Vagina (tissue), 2 donors: ENCODE results near the gene NAA15. TPM values are rescaled to one million over a fixed set of nuclear protein-coding genes. Genes with fewer than 3 reads are reported as not detected.

ENCODE experiments used
- DNase-seq, 2 donors: peaks; one replicate each; pipeline ENCODE4 v3.0.0-alpha.2; 2017; ENCODE audit errors: extremely low spot score in 2 of 2
- H3K27ac ChIP-seq: fragments of 200-600 bp; sonication (generic); one replicate; pipeline ENCODE4 v1.5.1; 2019
- H3K27me3 ChIP-seq: fragments of 200-600 bp; sonication (generic); one replicate; pipeline ENCODE4 v1.5.1; 2019
- H3K36me3 ChIP-seq, 2 donors: fragments of 200-600 bp; sonication (generic); one replicate each; pipeline ENCODE4 v1.5.1; 2017 to 2019
- H3K4me1 ChIP-seq: fragments of 200-600 bp; sonication (generic); one replicate; pipeline ENCODE4 v1.5.1; 2019
- H3K4me3 ChIP-seq, 2 donors: fragments of 200-600 bp; sonication (generic); 1 replicate in 1 of 2; 2 replicates in 1 of 2; pipeline ENCODE4 v1.5.1; 2016 to 2019
- H3K9me3 ChIP-seq: fragments of 200-600 bp; sonication (generic); one replicate; pipeline ENCODE4 v1.5.1; 2019
- CTCF ChIP-seq, 3 experiments: fragments of 450-650 bp in 2 of 3; fragments of 200-600 bp in 1 of 3; sonication (generic) in 1 of 3; IDR thresholded peaks; one replicate each; pipeline ENCODE4 v1.5.1; 2017 to 2019; ENCODE audit warnings: antibody characterized with exemption in 3 of 3, mild to moderate bottlenecking in 2 of 3, moderate library complexity in 2 of 3
- POLR2A ChIP-seq, 2 donors: fragments of 450-650 bp; IDR thresholded peaks; one replicate each; pipeline ENCODE4 v1.6.1; 2017; ENCODE audit warnings: antibody characterized with exemption in 2 of 2, mild to moderate bottlenecking in 2 of 2, moderate library complexity in 2 of 2
- POLR2AphosphoS5 ChIP-seq, 2 donors: sonication (generic); formaldehyde crosslinking; IDR thresholded peaks; one replicate each; pipeline ENCODE4 v1.9.0; 2017; ENCODE audit warnings: antibody characterized with exemption in 2 of 2, mild to moderate bottlenecking in 2 of 2, low read depth in 1 of 2; ENCODE audit not compliant: insufficient read depth in 1 of 2
- intact Hi-C: fragments of 100-400 bp; cut with DNase I; formaldehyde crosslinking; loops from one replicate; pipeline ENCODE4 v1.15.1; 2023
- total RNA-seq: library from RNA; depleted of rRNA; stranded (reverse); fragments of >200 nt; gene quantifications from one replicate; pipeline ENCODE4 v1.2.3, GENCODE V29; 2016

The NAA15 gene
- total RNA-seq, 1 donor from 2014 or later, result 35.1 TPM

GRCh38 chr4:139337612-139338011 lies 36.3 kb downstream of the NAA15 start:
- intact Hi-C loops, result no loop called here
- TF ChIP-seq POLR2A (IDR thresholded peaks at IDR 0.05) (no peak), CTCF (IDR thresholded peaks at IDR 0.05) (no peak), POLR2AphosphoS5 (IDR thresholded peaks at IDR 0.05; ENCODE audit: insufficient read depth in 1 of 2, low read depth in 1 of 2) (no peak)
- H3K27me3 ChIP-seq, result no peaks in the 10 kb centered on the region

GRCh38 chr4:139361301-139361700 lies 60.0 kb downstream of the NAA15 start:
- Histone ChIP-seq H3K27ac (no peak overlapping the region), H3K27me3 (no peaks in the 10 kb centered on the region), H3K4me3 (no peak overlapping the region), H3K4me1 (no peaks in the 10 kb centered on the region), H3K9me3 (no peaks in the 10 kb centered on the region), H3K36me3 (peaks cover 0 to 34% of the 10 kb centered on the region in 2 donors)
- TF ChIP-seq POLR2AphosphoS5 (IDR thresholded peaks at IDR 0.05; ENCODE audit: insufficient read depth in 1 of 2, low read depth in 1 of 2), result no peak
- intact Hi-C loops, result no loop called here
- DNase-seq, result no peak

More at GRCh38 chr4:139337612-139338011, 36.3 kb downstream of the NAA15 start:
- Histone ChIP-seq H3K36me3 (no peaks in the 10 kb centered on the region), H3K4me1 (no peaks in the 10 kb centered on the region), H3K4me3 (no peak overlapping the region), H3K27ac (no peak overlapping the region), H3K9me3 (no peaks in the 10 kb centered on the region)
- DNase-seq, result no peak

GRCh38 chr4:139367421-139368090 lies 66.3 kb downstream of the NAA15 start:
- Histone ChIP-seq H3K4me1 (peaks cover 9% of the 10 kb centered on the region), H3K9me3 (no peaks in the 10 kb centered on the region), H3K27ac (no peak overlapping the region), H3K4me3 (no peak overlapping the region), H3K27me3 (no peaks in the 10 kb centered on the region), H3K36me3 (peaks cover 0 to 23% of the 10 kb centered on the region in 2 donors)
- intact Hi-C loops, result no loop called here
- DNase-seq, result no peak
- no peak for TF ChIP-seq POLR2AphosphoS5 (IDR thresholded peaks at IDR 0.05; ENCODE audit: insufficient read depth in 1 of 2, low read depth in 1 of 2)
- TF ChIP-seq POLR2A (IDR thresholded peaks at IDR 0.05), result no peak
- no peak for TF ChIP-seq CTCF (IDR thresholded peaks at IDR 0.05)

GRCh38 chr4:139368998-139369397 lies 67.7 kb downstream of the NAA15 start:
- DNase-seq, result no peak
- Histone ChIP-seq H3K4me1 (peaks cover 9% of the 10 kb centered on the region), H3K27me3 (no peaks in the 10 kb centered on the region), H3K4me3 (no peak overlapping the region), H3K9me3 (no peaks in the 10 kb centered on the region), H3K27ac (no peak overlapping the region), H3K36me3 (peaks cover 0 to 27% of the 10 kb centered on the region in 2 donors)
- intact Hi-C loops, result no loop called here
- TF ChIP-seq POLR2AphosphoS5 (IDR thresholded peaks at IDR 0.05; ENCODE audit: insufficient read depth in 1 of 2, low read depth in 1 of 2) (no peak), POLR2A (IDR thresholded peaks at IDR 0.05) (no peak), CTCF (IDR thresholded peaks at IDR 0.05) (no peak)

GRCh38 chr4:139374251-139374650 lies 72.9 kb downstream of the NAA15 start:
- no peak overlapping the region for H3K27ac ChIP-seq
- intact Hi-C loops, result no loop called here
- H3K9me3 ChIP-seq, result no peaks in the 10 kb centered on the region
- DNase-seq, result no peak
- H3K4me1 ChIP-seq, result no peaks in the 10 kb centered on the region
- no peak overlapping the region for H3K4me3 ChIP-seq
- H3K27me3 ChIP-seq, result no peaks in the 10 kb centered on the region
- TF ChIP-seq POLR2AphosphoS5 (IDR thresholded peaks at IDR 0.05; ENCODE audit: insufficient read depth in 1 of 2, low read depth in 1 of 2) (no peak), POLR2A (IDR thresholded peaks at IDR 0.05) (no peak), CTCF (IDR thresholded peaks at IDR 0.05) (no peak)
- H3K36me3 ChIP-seq, result peaks cover 0 to 30% of the 10 kb centered on the region in 2 donors
